ENCODE measurements around the gene EHBP1.

EHBP1 gene

DNA sequence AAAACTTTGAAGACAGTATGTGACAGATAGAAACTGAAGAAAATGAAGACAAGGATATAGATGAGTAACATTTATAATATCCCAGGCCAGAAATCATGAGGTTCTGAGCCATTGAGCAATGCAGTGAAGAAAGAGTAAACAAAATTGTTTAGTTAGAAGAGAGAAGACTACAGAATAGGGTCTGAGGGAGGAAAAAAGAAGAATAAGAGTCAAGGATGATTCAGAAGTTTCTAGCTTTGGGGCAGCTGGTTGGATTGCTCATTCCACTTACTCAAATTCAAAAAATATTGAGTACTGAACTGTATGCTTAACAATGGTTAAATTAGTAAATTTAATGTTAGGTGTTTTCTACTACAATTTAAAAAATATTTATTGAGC, 190.1 kb downstream of the EHBP1 start:
- no peak for DNase-seq

DNA sequence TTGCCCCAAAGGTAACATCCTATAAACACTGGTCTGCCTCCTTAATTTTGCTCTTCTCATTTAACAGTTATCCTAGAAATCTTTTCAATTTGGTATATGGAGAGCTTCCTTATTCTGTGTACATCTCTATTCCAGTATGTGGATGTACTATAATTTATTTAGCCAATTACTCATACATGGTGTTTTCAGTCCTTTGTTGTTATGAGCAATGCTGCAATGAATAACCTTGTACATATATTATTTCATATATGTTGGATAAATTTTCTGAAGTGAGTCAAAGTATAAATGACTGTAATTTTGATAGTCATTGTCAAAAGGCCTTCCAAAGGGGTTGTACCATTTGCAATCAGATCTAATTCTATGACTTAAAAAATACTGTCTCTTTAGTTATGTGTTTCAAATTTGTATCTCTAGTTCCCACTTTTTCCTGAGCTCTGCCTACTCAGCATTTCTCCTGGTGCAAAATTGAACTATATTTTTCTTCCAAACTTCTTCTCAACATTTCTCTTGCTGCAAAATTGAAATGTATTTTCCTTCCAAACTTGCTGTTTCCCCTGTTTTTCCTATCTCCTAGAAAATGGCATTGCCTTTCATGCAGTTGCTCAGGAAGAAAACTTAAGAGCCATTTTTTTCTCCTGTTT, 191.8 kb downstream of the EHBP1 start:
- DNase-seq: no peak

DNA sequence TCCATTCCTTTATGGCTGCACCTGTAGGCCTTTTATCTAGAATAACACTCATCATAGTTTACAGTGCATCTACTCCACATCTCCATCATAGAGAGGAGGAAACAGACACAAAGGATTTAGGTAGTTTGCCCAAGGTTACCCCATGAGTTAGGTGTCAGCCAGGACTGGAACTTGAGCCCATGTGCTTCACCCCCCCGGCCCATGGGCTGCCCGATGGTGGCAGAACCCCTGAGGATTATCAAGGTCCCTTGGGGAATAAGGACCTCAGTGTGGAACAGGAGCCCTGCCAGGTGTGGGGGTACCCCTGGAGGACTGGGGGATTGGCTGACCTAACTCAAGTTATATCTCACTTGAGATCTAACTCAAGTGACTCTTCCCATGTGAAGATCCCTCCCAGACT, 198.8 kb downstream of the EHBP1 start:
- DNase-seq: no peak

DNA sequence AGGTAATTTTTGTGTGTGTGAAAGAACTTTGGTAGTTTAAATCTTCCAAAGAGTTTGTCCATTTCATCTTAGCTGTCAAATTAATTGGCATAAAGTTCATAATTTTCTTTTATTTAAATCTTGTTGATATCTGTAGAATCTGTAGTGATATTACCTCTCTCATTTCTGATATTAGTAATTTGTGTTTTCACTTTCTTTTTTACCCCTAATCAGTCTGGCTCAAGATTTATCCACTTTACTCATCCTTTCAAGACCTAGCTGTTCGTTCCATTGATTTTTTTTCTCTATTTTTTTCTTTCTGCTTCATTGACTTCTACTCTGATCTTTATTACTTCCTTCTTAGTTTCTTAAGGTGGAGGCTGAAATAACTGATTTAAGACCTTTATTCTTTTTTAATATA, 202.6 kb downstream of the EHBP1 start:
- DNase-seq: no peak

DNA sequence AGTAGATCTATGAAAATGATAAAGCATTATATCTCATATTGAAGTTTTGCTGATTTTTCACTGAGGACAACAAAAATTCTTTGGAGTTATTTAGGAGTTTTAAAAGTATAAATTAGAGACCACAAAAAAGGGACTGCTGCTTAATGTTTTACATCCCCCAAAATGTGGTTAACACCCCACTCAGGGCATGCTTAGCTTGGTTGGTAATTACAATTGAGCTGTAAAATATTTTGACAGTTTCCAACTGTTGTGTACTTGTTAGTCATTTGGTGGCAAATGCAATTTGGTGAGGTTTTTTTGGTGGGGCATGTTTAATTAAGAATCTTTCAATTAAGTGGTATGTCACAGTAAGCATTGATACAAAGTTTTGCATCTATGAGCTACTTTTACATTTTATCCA, 207.8 kb downstream of the EHBP1 start:
- DNase-seq: no peak

DNA sequence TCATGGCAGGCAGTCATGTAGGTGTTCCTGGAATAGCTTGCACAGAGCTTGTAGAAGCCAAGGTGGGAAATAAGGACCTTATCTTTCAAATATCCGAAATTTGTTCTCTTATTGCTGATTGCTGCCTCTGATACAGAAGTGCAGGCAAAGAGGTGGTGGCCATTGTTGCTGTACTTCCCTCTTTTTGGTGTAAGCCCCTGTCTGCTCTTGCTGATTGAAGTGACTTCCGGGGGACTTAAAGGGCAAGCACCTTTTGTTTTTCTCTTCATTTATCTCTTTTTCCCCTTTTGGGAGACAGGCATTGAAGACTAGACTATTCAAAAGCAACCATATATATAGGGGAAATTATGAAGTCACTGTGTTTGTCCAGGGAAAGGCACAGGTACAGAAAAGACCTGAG, 213.5 kb downstream of the EHBP1 start:
- DNase-seq: no peak

DNA sequence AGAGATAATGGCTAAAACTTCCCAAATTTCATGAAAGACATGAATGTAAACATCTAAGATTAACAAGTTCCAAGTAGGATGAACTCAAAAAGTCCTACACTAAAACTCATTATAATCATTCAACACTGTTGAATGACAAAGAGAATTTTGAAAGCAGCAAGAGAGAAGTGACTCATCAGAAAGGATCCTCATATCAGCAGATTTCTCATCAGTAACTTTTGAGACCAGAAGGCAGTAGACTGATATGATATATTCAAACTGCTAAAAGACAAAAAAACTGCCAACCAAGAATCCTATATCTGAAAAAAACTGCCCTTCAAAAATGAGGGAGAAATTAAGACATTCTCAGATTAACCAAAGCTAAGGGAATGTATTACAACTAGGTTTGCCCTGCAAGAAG, 214.6 kb downstream of the EHBP1 start:
- no peak for DNase-seq

DNA sequence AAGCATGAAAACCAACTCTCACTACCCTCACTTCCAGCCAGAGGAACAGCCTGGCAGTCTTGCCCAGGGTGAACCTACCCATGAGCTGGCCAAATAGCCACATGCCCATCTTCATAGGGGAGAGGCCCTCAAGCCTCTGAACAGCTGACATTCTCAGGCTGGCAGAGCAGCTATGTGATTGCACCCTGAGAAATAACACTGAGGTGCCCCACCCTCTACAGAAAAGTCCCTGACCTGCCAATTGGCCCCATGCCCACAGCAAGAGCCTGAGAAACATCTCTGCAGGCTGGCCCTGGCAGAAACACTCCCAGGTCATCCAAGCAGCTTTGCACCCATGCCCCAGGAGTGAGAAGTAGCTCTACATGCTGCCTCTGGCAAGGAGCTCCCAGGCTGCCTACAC, 217.7 kb downstream of the EHBP1 start:
- DNase-seq: no peak

DNA sequence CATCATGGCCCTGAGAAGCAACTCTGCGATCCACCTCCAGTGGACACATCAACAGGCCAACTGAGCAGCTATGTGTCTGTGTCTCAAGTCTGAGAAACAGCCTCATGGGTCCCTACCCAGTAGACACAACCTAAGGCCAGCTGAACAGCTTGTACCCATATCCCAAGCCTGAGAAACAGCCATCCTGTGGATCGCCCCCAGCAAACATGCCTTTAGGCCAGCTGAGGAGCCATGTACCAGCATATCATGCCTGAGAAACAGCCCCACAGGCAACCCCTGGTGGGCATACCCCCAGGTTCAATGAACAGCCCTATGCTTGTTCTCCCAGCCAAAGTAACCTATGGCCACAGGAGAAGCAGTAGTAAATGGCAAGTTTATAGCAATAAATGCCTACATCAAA, 218.4 kb downstream of the EHBP1 start:
- DNase-seq: no peak

DNA sequence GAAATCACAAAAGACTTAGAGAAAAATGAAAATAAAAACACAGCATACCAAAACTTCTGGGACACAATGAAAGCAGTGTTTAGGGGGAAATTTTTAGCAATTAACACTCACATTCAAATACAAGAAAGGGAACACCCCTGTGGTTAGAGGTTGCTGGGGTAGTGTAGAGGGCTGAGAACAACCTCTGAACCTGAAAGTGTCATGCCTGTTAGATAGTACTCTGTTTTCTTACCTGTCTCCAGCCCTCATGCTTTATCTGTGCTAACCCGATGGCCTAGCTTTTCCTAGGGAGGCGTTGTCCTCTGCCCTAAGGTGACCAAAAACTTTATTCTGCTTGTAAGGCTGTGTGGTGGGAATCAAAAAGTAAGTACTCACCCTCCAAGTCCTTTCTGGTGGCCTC, 222.5 kb downstream of the EHBP1 start:
- DNase-seq: no peak

DNA sequence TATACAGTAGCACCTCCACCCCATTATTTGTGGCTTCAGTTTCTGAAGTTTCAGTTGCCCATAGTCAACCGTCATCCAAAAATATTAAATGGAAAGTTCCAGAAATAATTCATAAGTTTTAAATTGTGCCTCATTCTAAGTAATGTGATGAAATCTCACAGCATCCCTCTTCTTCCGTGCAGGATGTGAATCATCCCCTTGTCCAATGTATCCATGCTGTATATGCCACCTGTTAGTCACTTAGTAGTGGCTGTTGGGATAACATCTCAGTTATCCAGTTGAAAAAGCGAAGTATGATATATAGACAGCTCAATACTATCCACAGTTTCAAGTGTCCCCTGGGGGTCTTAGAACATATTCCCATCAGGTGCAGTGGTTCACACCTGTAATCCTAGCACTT, 226.0 kb downstream of the EHBP1 start:
- DNase-seq: no peak

DNA sequence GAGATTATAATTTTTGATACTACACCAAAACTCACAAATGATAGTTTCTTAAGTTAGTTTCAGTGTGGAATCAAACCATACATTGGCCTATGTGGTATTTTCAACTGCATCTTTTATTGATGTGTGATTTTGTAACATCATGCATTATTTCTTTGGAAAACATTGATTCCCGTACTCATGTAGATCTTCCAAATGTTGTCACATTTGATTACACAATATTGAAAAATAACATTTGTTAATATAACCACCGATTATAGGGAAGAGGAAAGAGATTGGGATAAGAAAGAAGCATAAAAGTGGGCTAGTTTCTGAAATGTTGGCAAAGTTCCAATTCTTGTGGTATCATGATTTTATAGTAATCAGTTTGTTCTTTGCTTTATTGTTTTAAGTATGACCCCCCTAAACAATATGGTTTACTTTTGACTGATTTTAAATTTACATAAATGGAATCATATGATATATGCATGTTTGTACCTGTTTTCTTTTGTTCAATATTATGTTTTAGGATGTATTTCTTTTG, 227.9 kb downstream of the EHBP1 start:
- DNase-seq: no peak

DNA sequence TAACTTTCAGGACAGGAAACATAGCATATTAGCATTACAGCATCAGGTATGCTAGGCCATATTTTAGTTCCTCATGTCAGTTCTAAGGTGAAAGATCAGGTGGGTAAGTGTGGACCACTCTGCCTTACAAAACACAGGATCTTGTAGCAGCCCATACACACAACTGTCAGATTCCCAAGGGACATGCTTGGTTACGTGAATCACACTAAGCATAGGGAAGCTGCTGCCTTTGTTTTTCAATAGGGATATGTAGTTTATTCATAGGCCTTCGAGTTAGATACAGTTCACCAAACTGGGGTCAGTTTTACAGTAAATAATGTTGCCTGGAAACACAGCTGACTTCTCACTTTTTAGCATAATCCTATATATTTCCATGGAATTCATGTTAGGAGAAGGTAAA, 229.0 kb downstream of the EHBP1 start:
- no peak for DNase-seq

DNA sequence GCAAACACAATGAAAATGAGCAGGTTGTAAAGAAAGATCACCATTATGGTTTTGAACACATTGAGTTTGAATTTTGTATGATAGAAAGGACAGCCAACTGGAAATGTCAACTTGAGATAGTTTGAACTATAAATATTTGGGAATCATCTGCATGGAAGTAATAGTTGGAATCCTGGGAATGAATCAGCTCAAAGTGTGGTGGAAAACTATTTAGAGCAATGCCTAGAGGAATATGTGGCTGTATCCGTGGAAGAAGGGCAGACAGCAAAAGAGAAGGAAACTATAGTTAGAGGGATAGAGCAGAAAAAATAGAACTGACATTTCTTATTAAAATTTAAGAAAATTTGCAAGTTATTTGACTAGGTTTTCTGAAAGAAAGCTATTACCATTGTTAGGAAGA, 232.6 kb downstream of the EHBP1 start:
- no peak for DNase-seq

DNA sequence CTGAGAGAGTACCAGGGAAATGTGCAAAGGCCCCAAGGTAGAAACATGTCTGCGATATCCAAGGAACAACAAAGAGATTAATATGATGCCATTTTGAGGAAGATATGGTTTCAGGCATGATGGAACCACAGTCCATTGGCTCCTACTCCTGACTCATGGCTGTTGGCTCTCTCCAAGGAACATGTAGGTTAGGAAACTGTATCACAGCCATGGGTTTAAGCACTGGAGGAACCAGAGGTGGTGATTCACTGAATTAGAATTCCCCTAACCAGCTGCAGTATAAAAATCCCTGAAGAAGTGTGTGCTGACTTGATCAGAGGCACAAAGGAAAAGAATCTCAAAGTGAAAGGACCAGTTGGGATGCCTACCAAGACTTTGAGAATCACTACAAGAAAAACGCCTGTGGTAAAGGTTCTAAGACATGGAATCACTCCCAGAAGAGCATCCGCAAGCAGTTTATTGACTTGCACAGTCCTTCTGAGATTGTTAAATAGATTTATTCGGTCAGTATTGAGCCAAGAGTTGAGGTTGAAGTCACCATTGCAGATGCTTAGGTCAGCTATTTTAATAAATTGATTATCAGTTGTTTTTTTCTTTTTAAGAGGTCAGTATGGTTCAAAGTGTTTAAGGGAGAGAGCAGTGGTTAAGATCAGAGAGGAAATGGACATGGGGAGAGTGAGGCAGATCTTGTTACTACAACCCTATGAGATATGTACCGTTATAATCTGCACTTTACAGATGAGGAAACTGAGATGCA, 234.4 kb downstream of the EHBP1 start:
- no peak for DNase-seq

DNA sequence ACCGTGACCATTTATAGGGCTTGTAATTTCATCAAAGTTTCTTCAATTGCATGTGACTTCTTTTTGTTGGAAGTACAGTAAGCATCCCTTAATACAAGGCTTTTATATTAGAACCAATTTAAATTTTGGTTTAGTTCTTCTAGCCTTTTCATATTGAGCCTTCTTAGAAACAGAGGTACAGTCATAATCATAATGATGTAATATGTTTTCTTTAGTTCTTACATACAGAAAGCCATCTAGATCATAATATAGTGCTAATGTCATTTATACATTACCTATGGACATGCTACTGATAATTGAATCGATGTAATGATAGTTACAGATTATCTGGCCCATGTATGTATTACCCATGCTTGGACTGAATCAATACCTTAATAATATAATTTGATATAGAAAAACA, 235.2 kb downstream of the EHBP1 start:
- DNase-seq: no peak

DNA sequence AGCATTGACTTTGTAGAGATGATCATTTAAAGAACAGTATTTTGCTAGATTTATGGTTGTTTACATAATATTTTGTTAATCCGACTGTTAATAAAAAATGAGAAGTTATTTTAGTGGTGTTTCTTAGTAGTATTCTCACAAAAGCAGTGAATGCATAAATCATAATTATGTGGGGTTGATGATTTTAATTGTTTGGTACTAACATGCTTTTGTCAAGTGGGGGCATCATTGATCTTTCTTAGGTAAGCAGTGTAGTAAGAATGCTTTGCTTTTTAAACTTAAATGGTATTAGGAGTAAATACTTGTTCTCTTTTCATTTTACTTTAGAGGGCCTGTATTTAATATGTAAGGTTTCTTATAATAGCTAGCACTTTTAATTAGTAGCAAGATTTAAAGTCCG, 235.9 kb downstream of the EHBP1 start:
- DNase-seq: no peak

DNA sequence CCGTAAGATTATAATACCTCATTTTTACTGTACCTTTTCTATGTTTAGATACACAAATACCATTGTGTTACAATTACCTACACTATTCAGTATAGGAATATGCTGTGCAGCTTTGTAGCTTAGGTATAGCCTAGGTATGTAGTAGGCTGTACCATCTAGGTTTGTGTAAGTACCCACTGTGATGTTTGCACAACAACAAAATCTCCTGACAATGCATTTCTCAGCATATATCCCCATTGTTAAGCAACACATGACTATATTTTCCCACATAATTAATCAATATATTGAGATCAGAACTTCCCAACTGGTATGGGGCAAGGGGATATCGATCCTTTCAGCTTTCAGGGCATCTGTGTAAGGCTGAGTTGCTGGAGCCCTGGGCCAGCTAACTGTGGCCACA, 238.8 kb downstream of the EHBP1 start:
- no peak for DNase-seq

DNA sequence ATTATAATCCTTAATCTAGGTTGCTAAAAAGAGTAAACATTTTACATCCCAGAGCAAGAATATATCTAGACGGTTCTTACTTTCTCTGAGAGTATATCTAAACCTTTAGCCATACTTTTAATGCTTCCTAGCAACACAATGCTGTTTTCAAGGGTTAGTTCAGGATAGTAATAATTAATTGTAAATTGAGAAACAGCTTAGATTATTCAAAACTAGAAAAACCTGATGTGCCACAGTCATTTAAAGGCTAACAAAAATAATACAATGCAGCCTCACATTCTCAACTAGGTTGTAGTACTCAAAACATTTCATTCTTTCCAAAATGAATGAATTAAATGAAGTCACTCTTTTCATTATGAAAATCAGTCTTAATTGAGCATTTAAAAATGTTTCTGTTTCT, 241.9 kb downstream of the EHBP1 start:
- DNase-seq: no peak

DNA sequence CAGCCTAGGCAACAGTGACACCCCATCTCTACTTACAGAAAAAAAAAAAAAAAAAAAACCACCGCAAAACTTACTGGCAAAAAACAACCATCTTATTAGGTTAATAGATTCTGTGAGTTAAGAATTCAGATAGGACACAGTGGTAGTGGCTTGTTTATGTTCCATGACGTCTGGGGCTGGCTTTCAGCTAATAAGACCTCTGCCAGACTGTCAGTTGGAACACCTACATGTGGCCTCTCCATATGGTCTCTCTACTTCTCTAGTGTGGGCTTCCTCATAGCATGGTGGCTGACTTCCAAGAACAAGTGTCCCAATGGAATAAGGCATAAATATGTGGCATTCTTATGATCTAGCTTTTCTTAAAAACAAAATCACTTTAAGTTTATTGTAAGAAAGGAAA, 251.1 kb downstream of the EHBP1 start:
- DNase-seq: no peak

DNA sequence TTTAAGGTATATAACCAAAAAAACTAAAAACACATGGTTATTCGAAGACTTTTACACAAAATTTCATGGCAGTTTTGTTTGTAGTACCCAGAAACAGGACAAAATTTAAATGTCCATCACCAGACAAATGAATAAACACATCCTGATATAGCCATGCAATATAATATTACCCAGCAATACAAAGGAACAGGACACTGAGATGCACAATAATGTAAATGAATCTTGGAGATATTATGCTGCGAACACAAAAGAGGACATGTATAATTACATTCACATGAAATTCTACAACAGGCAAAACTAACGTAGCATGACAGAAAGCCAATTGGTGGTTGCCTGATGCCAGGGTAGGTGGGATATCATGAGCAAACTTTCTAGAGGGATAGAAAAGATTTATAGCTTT, 252.7 kb downstream of the EHBP1 start:
- no peak for DNase-seq

DNA sequence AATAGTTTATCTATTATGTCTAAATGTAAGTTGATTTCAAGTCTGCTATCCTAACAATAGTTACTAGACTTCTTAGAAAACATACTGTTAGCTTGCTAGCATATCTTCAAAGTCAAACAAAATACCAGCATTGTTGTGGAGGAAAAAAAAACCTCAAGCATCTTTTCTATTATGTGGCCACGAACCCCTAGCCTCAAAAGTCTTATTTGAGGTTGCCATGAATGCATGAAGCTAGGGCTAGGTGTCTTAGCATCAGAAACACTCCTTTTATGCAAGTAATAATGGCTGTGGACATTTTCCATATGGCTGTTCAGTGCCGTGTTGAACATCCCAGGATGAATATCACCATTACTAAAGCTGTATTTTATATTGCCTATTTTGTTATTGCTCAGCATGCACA, 258.5 kb downstream of the EHBP1 start:
- DNase-seq: no peak

DNA sequence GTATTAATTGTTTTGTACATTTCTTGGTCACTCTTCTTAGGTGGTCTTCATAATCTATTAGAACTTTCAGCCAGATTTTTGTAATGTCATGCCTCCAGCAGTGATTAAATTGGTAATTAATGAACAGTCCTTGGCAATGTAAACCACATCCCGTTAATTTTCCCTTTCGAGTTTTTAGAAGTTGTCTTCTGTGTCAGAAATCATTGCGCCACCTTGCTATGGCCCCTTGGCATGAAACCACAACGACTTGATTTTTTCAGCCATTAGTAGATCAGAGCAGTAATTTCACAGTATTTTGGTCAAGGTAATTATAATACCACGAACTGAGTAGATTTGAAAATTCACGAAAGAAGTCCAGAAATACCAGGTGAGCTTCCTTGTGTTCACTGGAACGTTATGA, 259.2 kb downstream of the EHBP1 start:
- DNase-seq: no peak

DNA sequence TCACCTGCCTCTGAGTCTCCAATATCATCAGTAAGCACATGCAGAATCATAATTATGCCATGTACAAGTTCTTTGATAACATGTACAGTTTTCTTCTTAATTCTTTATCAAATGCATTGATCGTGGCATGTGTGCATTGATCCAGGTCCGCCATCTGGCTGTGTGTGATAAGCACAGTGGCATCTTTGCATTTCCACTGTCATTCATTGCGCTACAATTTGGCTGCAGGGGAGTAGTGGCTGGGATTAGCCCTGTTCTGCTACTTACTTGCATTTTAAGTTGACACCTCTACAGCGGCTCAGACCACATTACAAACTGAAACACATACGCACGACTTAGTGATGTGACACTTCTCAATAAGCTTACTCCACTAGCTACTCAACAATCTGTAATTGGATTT, 261.5 kb downstream of the EHBP1 start:
- DNase-seq: no peak

DNA sequence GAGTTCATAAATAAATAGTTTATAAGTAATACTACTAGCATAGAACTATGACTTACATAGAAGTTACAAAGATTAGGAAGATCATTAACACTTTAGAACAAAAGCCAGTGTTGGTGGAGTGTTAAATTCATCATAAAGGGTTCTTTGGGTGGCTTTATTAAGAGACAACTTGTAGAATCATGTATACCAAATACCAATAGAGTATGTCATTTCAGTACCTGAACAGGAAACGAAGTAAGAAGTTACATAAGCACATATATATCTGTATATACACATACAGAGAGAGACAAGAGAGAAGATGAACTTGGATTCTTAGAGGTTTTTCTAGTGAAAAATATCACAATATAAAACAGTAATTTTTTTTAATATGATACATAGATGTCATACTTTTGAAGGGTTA, 262.7 kb downstream of the EHBP1 start:
- DNase-seq: no peak

Data from bone marrow (tissue), 2 donors.